ENCODE data around the gene CCDC198. TPM values are rescaled to one million over a fixed set of nuclear protein-coding genes. Genes with fewer than 3 reads are reported as not detected.
A peak's percentile ranks its signal among the peaks of the same experiment; 100 is the strongest.

The CCDC198 gene
- total RNA-seq, 1 experiment from 2014 or later: 0.15 TPM

DNA sequence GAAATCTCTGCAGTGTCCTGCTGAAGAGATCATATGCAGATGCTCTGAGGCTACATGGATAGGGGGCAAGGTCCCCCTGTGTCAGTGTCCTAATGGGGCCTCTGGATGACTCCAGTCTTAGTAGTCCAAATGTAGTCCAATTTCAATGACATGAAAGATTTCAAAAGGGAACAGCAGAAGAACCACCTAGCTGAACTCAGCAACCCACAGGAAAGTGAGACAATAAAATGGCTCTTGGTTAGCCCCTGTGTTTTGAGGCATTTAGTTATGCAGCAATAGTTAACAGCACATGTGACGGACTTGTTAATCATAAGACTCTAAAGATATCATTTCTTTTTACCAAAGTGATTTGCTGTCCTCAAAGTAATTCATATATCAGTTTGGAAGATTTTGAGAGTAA lies 22.7 kb downstream of the CCDC198 start:
- Histone ChIP-seq H4K20me1 (ENCODE audit: low read length) (no peaks in the 10 kb centered on the region), H3K27ac (ENCODE audit: low read length) (no peak overlapping the region), H3K9ac (ENCODE audit: low read length) (no peak overlapping the region), H3K27me3 (ENCODE audit: low read length) (peaks cover 20% of the 10 kb centered on the region; the same call in 1 of the 2 replicates), H3K4me3 (ENCODE audit: low read length) (no peak overlapping the region), H2AFZ (ENCODE audit: low read length) (no peak overlapping the region), H3K9me3 (ENCODE audit: low read length) (no peaks in the 10 kb centered on the region), H3K4me2 (ENCODE audit: low read length) (no peak overlapping the region), H3K9me2 (replicated peaks; ENCODE audit: low read length) (no peaks in the 10 kb centered on the region), H3K4me1 (ENCODE audit: insufficient read depth, low read length) (peaks cover 4% of the 10 kb centered on the region; the same call in 1 of the 2 replicates), H3F3A (ENCODE audit: low read length, unreplicated experiment) (no peaks in the 10 kb centered on the region), H3K79me2 (ENCODE audit: low read length) (no peaks in the 10 kb centered on the region), H3K36me3 (ENCODE audit: low read depth, low read length) (no peaks in the 10 kb centered on the region)
- CTCF ChIA-PET: no interaction called here
- DNase-seq (no peak), ATAC-seq (no peak)
- BruUV-seq (replicated peaks): no TSS peak
- intact Hi-C loops (cut with micrococcal nuclease): no loop called here
- TF ChIP-seq EZH2 (IDR thresholded peaks at IDR 0.05; ENCODE audit: low read length, unreplicated experiment): no peak
- no peak for TF ChIP-seq EZH2phosphoT487 (IDR thresholded peaks at IDR 0.05; ENCODE audit: borderline replicate concordance, low read length)
- TF ChIP-seq CTCF (conservative IDR thresholded peaks at IDR 0.05; ENCODE audit: low read depth, low read length): no peak
- POLR2A ChIA-PET (ENCODE audit: unreplicated experiment): no interaction called here

DNA sequence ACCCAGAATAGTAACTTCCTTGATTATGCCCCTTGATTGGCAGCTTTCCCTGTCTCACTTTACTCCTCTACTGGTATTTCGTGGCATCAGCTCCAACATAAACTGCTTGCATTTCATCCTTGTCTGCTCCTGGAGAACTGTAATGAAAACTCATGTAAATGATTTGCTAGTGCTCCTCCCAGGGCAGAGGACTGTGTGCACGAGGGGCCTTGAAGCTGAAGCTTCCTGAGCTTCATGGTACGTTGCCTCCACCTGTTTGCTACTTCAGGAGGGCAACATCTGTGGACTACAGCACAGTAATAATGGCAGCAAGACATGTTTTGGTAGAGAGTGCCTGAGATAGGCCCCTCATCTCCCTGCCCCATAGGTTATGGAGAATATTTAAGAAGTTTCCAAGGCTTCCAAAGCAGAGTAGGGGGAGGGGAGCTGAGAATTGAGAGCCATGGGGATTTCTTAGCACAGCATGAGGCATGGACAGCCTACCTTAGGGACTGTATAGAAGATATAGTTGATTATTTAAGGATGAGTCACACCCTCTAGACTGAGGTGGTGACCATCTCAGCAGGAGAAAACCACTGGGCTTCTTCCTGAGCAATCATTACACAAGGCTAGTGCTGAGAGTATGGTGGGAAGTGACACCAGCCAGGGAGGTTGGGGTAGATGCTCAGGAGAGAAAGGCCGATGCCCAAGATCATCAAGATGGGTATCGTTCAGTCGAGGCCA lies 29.5 kb downstream of the CCDC198 start:
- H4K20me1 ChIP-seq (ENCODE audit: low read length): no peaks in the 10 kb centered on the region
- no peak overlapping the region for H3K27ac ChIP-seq (ENCODE audit: low read length)
- no peak overlapping the region for H3K4me3 ChIP-seq (ENCODE audit: low read length)
- H3K4me2 ChIP-seq (ENCODE audit: low read length): no peak overlapping the region
- peaks cover 4% of the 10 kb centered on the region; the same call in 1 of the 2 replicates for H3K27me3 ChIP-seq (ENCODE audit: low read length)
- H3F3A ChIP-seq (ENCODE audit: low read length, unreplicated experiment): no peaks in the 10 kb centered on the region
- TF ChIP-seq EZH2phosphoT487 (IDR thresholded peaks at IDR 0.05; ENCODE audit: borderline replicate concordance, low read length) (no peak), EZH2 (IDR thresholded peaks at IDR 0.05; ENCODE audit: low read length, unreplicated experiment) (no peak), CTCF (conservative IDR thresholded peaks at IDR 0.05; ENCODE audit: low read depth, low read length) (no peak)
- ATAC-seq: no peak
- no TSS peak for BruUV-seq (replicated peaks)
- no peaks in the 10 kb centered on the region for H3K4me1 ChIP-seq (ENCODE audit: insufficient read depth, low read length)
- H2AFZ ChIP-seq (ENCODE audit: low read length): no peak overlapping the region
- intact Hi-C loops (cut with micrococcal nuclease): no loop called here
- H3K36me3 ChIP-seq (ENCODE audit: low read depth, low read length): no peaks in the 10 kb centered on the region
- no peaks in the 10 kb centered on the region for H3K9me2 ChIP-seq (replicated peaks; ENCODE audit: low read length)
- no peaks in the 10 kb centered on the region for H3K9me3 ChIP-seq (ENCODE audit: low read length)
- DNase-seq: no peak
- H3K9ac ChIP-seq (ENCODE audit: low read length): no peak overlapping the region
- ChIA-PET CTCF (no interaction called here), POLR2A (ENCODE audit: unreplicated experiment) (no interaction called here)
- no peaks in the 10 kb centered on the region for H3K79me2 ChIP-seq (ENCODE audit: low read length)

- no peak overlapping the region for H3K9ac ChIP-seq (ENCODE audit: low read length)
- no peak for ATAC-seq
- TF ChIP-seq EZH2 (IDR thresholded peaks at IDR 0.05; ENCODE audit: low read length, unreplicated experiment) (no peak), EZH2phosphoT487 (IDR thresholded peaks at IDR 0.05; ENCODE audit: borderline replicate concordance, low read length) (no peak)
- no peak overlapping the region for H3K4me3 ChIP-seq (ENCODE audit: low read length)
- DNase-seq: peak; percentile 55
- no peaks in the 10 kb centered on the region for H3K36me3 ChIP-seq (ENCODE audit: low read depth, low read length)
- no peaks in the 10 kb centered on the region for H3K4me1 ChIP-seq (ENCODE audit: insufficient read depth, low read length)
- no peak overlapping the region for H2AFZ ChIP-seq (ENCODE audit: low read length)
- intact Hi-C loops (cut with micrococcal nuclease): no loop called here
- ChIA-PET CTCF (no interaction called here), POLR2A (ENCODE audit: unreplicated experiment) (no interaction called here)
- BruUV-seq (replicated peaks): no TSS peak
- peaks cover 13% of the 10 kb centered on the region for H3K27me3 ChIP-seq (ENCODE audit: low read length)
- no peaks in the 10 kb centered on the region for H3K79me2 ChIP-seq (ENCODE audit: low read length)
- H3K9me3 ChIP-seq (ENCODE audit: low read length): no peaks in the 10 kb centered on the region
- no peaks in the 10 kb centered on the region for H4K20me1 ChIP-seq (ENCODE audit: low read length)
- H3K4me2 ChIP-seq (ENCODE audit: low read length): no peak overlapping the region
- H3K27ac ChIP-seq (ENCODE audit: low read length): no peak overlapping the region
- no peaks in the 10 kb centered on the region for H3K9me2 ChIP-seq (replicated peaks; ENCODE audit: low read length)
- no peaks in the 10 kb centered on the region for H3F3A ChIP-seq (ENCODE audit: low read length, unreplicated experiment)
Observed at GRCh38 chr14:57462551-57462950, 31.1 kb downstream of the CCDC198 start.

All from PC-3 (cell line).